CD4-positive, alpha-beta T cell (primary cell): Measurements from ENCODE around the gene IL7R. TPM values are rescaled to one million over a fixed set of nuclear protein-coding genes. Genes with fewer than 3 reads are reported as not detected.

Experiments used
- ATAC-seq: fragments of 200-7000 bp; cut with Tn5 transposase; one replicate; pipeline ENCODE4 v1.10.0; 2022; ENCODE audit warnings: mild to moderate bottlenecking; ENCODE audit not compliant: poor library complexity
- CTCF ChIA-PET: fragments of 350-600 bp; sonication (Branson Sonifier 250); formaldehyde crosslinking; loops from one replicate; lab custom pipeline; 2021; ENCODE audit warnings: antibody characterized with exemption, inconsistent platforms; lab: Charles Lee
- POLR2A ChIA-PET: fragments of 350-600 bp; sonication (Branson Sonifier 250); formaldehyde crosslinking; loops from one replicate; lab custom pipeline; 2021; ENCODE audit warnings: antibody characterized with exemption, inconsistent platforms; lab: Charles Lee
- DNase-seq, 14 experiments: peaks; one replicate each; pipeline ENCODE4 v3.0.0-alpha.2; 2013 to 2020; ENCODE audit warnings: mixed read lengths in 2 of 14
- H3K27ac ChIP-seq, 2 donors: one replicate each; pipeline versions ENCODE4 v1.5.1 to v1.7.0; 2013; ENCODE audit warnings: low read length in 2 of 2, low read depth in 1 of 2, mild to moderate bottlenecking in 1 of 2
- H3K27me3 ChIP-seq, 2 experiments: 1 replicate in 1 of 2; 2 replicates in 1 of 2; pipeline versions ENCODE4 v1.6.1 to v1.7.0; 2013; ENCODE audit warnings: low read length in 2 of 2, control low read depth in 1 of 2, mild to moderate bottlenecking in 1 of 2, moderate library complexity in 1 of 2; ENCODE audit not compliant: insufficient read depth in 2 of 2, control insufficient read depth in 1 of 2
- H3K36me3 ChIP-seq: one replicate; pipeline ENCODE4 v1.6.1; 2013; ENCODE audit warnings: low read length, control low read depth; ENCODE audit not compliant: insufficient read depth
- H3K4me1 ChIP-seq: one replicate; pipeline ENCODE4 v1.6.1; 2013; ENCODE audit warnings: low read length, control low read depth; ENCODE audit not compliant: insufficient read depth
- H3K4me3 ChIP-seq: one replicate; pipeline ENCODE4 v1.5.1; 2013; ENCODE audit warnings: mild to moderate bottlenecking, low read length, moderate library complexity
- H3K9me3 ChIP-seq, 2 experiments: 1 replicate in 1 of 2; 2 replicates in 1 of 2; pipeline versions ENCODE4 v1.6.1 to v1.7.0; 2013; ENCODE audit warnings: low read length in 2 of 2, mild to moderate bottlenecking in 2 of 2, control low read depth in 1 of 2, moderate library complexity in 1 of 2; ENCODE audit not compliant: control insufficient read depth in 1 of 2, insufficient read depth in 1 of 2
- H3K27ac Mint-ChIP-seq: one replicate; pipeline ENCODE4 v1.8.0; 2020; ENCODE audit warnings: mixed read lengths
- H3K27me3 Mint-ChIP-seq: one replicate; pipeline ENCODE4 v1.8.0; 2021; ENCODE audit warnings: mixed read lengths
- H3K36me3 Mint-ChIP-seq: one replicate; pipeline ENCODE4 v1.8.0; 2021; ENCODE audit warnings: low read depth, mixed read lengths
- H3K4me1 Mint-ChIP-seq: one replicate; pipeline ENCODE4 v1.8.0; 2021; ENCODE audit warnings: low read depth, mixed read lengths
- H3K4me3 Mint-ChIP-seq: one replicate; pipeline ENCODE4 v1.8.0; 2020; ENCODE audit warnings: mild to moderate bottlenecking, mixed read lengths
- H3K9me3 Mint-ChIP-seq: one replicate; pipeline ENCODE4 v1.8.0; 2020; ENCODE audit warnings: mixed read lengths
- CTCF ChIP-seq: fragments of 200-600 bp; IDR thresholded peaks from one replicate; pipeline ENCODE4 v1.8.0; 2022; ENCODE audit warnings: antibody characterized with exemption, mild to moderate bottlenecking
- intact Hi-C, 2 experiments: fragments of 100-400 bp; cut with DNase I in 1 of 2; cut with micrococcal nuclease in 1 of 2; formaldehyde crosslinking; loops; one replicate each; pipeline versions ENCODE4 v1.15.1 to v1.9.0; 2023 to 2025; cut with DNase I, micrococcal nuclease
- polyA plus RNA-seq, 2 donors: library from polyadenylated mRNA; unstranded; fragments of 120-200 nt; gene quantifications; one replicate each; pipeline ENCODE4 v1.2.1, GENCODE V29; 2013
- total RNA-seq, 174 experiments: library from RNA in 2 of 174; stranded (reverse) in 2 of 174; gene quantifications; one replicate each; pipeline ENCODE4 v1.2.3 and lab custom pipeline; 2021 to 2026

IL7R gene, protein sequence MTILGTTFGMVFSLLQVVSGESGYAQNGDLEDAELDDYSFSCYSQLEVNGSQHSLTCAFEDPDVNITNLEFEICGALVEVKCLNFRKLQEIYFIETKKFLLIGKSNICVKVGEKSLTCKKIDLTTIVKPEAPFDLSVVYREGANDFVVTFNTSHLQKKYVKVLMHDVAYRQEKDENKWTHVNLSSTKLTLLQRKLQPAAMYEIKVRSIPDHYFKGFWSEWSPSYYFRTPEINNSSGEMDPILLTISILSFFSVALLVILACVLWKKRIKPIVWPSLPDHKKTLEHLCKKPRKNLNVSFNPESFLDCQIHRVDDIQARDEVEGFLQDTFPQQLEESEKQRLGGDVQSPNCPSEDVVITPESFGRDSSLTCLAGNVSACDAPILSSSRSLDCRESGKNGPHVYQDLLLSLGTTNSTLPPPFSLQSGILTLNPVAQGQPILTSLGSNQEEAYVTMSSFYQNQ
- total RNA-seq (100 to 1,000 TPM; 623 to 638 TPM), total RNA-seq (lab: John Stamatoyannopoulos, UW) (108 to 4,073 (median 1,555) reads per million in 172 experiments)
- 1,162 TPM for polyA plus RNA-seq (2013, experiment 1 of 2)
- 1,052 TPM for polyA plus RNA-seq (2013, experiment 2 of 2)

DNA sequence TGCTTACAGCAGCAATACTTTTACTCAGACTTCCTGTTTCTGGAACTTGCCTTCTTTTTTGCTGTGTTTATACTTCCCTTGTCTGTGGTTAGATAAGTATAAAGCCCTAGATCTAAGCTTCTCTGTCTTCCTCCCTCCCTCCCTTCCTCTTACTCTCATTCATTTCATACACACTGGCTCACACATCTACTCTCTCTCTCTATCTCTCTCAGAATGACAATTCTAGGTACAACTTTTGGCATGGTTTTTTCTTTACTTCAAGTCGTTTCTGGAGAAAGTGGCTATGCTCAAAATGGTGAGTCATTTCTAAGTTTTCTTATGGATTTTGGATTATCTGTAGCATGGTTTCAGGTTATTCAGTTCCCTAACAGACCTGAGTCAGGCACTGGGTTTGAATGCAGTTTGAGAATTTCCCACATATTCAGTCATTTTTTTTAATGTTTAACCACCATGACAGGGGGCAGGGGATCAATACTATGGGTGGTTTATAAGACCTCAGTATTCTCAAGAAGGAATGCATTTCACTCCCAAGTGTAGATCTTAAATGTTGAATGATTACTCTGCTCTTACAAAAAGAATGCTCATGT lies at the start of gene IL7R:
IL7R (plus strand) TSS at position 127 of the 587 bp plus-strand sequence; CDS start at position 214, 87 bp downstream.
- Mint-ChIP-seq H3K36me3 (peaks cover 70% of the 10 kb centered on the region), H3K4me3 (peak within 1 kb of the TSS; percentile 93), H3K27me3 (no peaks in the 10 kb centered on the region), H3K9me3 (no peaks in the 10 kb centered on the region), H3K27ac (peak within 1 kb of the TSS; percentile 99), H3K4me1 (peaks cover 73% of the 10 kb centered on the region)
- TF ChIP-seq CTCF, result no peak
- Histone ChIP-seq H3K27me3 (no peaks in the 10 kb centered on the region), H3K27ac (peak within 1 kb of the TSS; percentile 97 to 98), H3K4me3 (peak within 1 kb of the TSS; percentile 88), H3K4me1 (peaks cover 34% of the 10 kb centered on the region), H3K9me3 (no peaks in the 10 kb centered on the region), H3K36me3 (peaks cover 41% of the 10 kb centered on the region)
- intact Hi-C loops, result loop anchor here (2.0 to 5.0 kb wide), 3 partner anchors 22 to 385 kb away; partner anchors contain the start of genes NADK2 (in 1 of the 2) and SPEF2 (in 1 of the 2)
- ATAC-seq (peak; percentile 25), DNase-seq (peak in 3 of 14 experiments; percentile 75 to 89 (median 81))
- ChIA-PET POLR2A (interaction anchor here (0.6 to 15.7 kb wide), 26 partner anchors 10 to 927 kb away, joined by 3 to 576 read pairs (median 9); partner anchors contain the start of genes DNAJC21 and SPEF2), CTCF (interaction anchor here (1.8 to 1.9 kb wide), 2 partner anchors 68 to 80 kb away, joined by 6 to 11 read pairs; no protein-coding TSS in a partner anchor)

DNA sequence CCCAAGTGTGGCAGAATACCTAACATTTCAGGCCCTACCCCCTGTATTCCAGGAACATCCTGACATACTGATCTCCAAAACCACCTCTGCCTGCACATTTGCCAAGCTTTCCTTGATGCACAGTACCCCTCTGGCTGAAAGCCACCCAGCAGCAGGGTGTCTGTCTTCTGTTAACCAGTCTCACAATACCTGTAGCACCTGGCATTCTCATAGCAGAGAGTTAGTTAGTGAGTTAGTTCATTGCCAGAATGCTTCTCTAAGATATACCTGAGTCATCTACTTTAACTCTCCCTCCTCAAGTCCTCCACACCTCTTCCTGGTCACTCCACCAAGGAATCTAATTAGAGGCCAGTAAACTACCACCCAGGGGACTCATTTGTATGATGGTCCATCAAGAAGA lies 46.1 kb upstream of the IL7R start:
- no peaks in the 10 kb centered on the region for H3K9me3 Mint-ChIP-seq
- H3K27ac Mint-ChIP-seq, result peak overlapping the region; percentile 92
- H3K36me3 Mint-ChIP-seq, result peaks cover 5% of the 10 kb centered on the region
- peaks cover 66% of the 10 kb centered on the region for H3K4me1 Mint-ChIP-seq
- ATAC-seq, result peak; percentile 62
- intact Hi-C loops, result loop anchor here (2.0 to 5.0 kb wide), 5 partner anchors 14 to 138 kb away; no protein-coding TSS in a partner anchor
- Histone ChIP-seq H3K36me3 (no peaks in the 10 kb centered on the region), H3K4me3 (no peak overlapping the region), H3K4me1 (peaks cover 54% of the 10 kb centered on the region), H3K27ac (peak overlapping the region; percentile 74 to 76), H3K27me3 (no peaks in the 10 kb centered on the region), H3K9me3 (no peaks in the 10 kb centered on the region)
- no peak for TF ChIP-seq CTCF
- peak overlapping the region; percentile 83 for H3K4me3 Mint-ChIP-seq
- CTCF ChIA-PET, result interaction anchor here (1.0 to 1.3 kb wide), 4 partner anchors 30 to 49 kb away, joined by 3 read pairs; no protein-coding TSS in a partner anchor
- DNase-seq, result peak in 3 of 14 experiments; percentile 33 to 56 (median 53)
- no peaks in the 10 kb centered on the region for H3K27me3 Mint-ChIP-seq
- POLR2A ChIA-PET, result interaction anchor here (0.6 to 6.0 kb wide), 17 partner anchors 8 to 139 kb away, joined by 3 to 159 read pairs (median 5); partner anchors contain the start of gene IL7R
